AG04449 (cell line): ENCODE results near the gene PHF21B.

Source experiments
- CTCF ChIA-PET: fragments of 350-600 bp; formaldehyde crosslinking; extraction: SDS; loops from one replicate; lab custom pipeline; 2021; ENCODE audit warnings: antibody characterized with exemption; lab: Yijun Ruan, JAX
- POLR2A ChIA-PET: fragments of 400-600, 350-600 bp; formaldehyde crosslinking; extraction: SDS; loops from one replicate; lab custom pipeline; 2020; ENCODE audit warnings: antibody characterized with exemption, inconsistent platforms; lab: Yijun Ruan, JAX
- DNase-seq: peaks from one replicate; pipeline ENCODE4 v3.0.0-alpha.2; 2010; ENCODE audit warnings: low read depth, low spot score
- H3K4me3 ChIP-seq: 2 replicates; pipeline ENCODE4 v1.5.1; 2011; ENCODE audit warnings: low read depth, mild to moderate bottlenecking, control low read depth, low read length
- TF ChIP-seq, protein P1 (sequence below): IDR thresholded peaks from one replicate; pipeline ENCODE4 v1.5.1; 2011; ENCODE audit warnings: mild to moderate bottlenecking, moderate library complexity, low read length, control low read depth, inconsistent platforms; ENCODE audit not compliant: insufficient read depth; ENCODE audit errors: missing control alignments

The PHF21B gene

DNA sequence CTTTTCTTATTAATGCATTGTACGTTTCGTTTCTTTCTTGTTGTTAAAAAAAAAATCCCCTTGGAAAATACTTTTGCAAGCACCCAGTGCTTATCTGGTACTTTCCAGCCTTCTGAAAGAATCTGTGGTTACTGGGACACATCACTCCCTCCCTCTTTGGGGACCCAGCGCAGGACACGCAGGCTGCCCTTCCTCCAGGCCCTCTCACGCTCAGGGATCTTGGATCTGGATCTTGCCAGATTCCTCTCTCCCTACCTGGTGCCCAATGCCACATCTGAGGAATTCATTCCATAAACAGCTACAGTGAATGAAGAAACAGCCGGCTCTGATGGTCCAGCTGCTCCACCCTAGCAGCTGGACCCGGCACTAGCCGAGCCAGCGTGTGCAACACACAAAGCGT is 55.7 kb downstream of the PHF21B start:
- no peak for DNase-seq
- ChIA-PET CTCF (interaction anchor here (1.1 kb wide), 1 partner anchor 25 kb away, joined by 3 read pairs; no protein-coding TSS in a partner anchor), POLR2A (no interaction called here)
- TF ChIP-seq, protein P1, sequence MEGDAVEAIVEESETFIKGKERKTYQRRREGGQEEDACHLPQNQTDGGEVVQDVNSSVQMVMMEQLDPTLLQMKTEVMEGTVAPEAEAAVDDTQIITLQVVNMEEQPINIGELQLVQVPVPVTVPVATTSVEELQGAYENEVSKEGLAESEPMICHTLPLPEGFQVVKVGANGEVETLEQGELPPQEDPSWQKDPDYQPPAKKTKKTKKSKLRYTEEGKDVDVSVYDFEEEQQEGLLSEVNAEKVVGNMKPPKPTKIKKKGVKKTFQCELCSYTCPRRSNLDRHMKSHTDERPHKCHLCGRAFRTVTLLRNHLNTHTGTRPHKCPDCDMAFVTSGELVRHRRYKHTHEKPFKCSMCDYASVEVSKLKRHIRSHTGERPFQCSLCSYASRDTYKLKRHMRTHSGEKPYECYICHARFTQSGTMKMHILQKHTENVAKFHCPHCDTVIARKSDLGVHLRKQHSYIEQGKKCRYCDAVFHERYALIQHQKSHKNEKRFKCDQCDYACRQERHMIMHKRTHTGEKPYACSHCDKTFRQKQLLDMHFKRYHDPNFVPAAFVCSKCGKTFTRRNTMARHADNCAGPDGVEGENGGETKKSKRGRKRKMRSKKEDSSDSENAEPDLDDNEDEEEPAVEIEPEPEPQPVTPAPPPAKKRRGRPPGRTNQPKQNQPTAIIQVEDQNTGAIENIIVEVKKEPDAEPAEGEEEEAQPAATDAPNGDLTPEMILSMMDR, result no peak
- H3K4me3 ChIP-seq, result no peak overlapping the region

DNA sequence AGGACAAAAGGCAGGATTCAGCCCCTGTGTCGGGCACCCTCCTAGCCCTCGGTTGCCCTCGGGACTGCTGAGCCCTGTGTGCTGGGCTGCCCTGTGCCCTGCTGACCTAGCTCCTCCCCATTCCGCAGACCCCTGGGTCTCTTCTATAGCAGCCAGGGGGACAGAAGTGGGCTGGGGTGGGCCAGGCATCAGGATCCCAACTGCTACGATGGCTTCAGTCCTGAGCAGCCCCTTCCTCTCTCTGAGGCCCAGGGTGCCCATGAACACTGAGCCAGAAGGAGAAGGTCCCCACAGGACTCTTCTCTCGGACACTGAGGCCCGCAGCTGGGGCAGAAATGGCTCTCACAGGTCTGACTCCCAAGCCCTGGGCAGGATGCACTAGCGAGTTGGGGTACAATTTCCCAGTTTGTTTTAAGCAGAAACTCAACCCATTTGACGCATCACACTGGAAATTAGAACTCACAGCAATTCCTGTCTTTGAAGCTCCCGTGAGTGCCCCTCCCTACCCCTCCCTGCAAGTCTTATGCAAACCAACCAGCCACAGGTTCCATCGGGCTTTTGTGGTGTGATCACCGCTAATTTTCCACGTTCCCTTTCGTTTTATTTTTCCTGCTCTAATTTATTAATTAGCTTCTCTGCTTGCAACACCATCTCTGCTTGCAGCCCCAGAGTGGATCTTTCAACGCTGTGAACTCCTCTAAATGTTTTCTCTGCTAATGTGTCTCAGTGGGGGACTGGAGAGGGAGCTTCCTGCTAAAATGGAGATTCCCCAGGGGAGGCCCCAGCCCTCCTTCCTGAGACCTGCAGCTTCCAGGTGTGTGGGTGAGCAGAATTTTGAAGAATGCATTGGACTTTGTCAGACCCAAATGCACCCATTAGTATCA is 56.7 kb downstream of the PHF21B start:
- ChIA-PET CTCF (no interaction called here), POLR2A (no interaction called here)
- no peak overlapping the region for H3K4me3 ChIP-seq
- DNase-seq, result no peak
- TF ChIP-seq, protein P1, result no peak

DNA sequence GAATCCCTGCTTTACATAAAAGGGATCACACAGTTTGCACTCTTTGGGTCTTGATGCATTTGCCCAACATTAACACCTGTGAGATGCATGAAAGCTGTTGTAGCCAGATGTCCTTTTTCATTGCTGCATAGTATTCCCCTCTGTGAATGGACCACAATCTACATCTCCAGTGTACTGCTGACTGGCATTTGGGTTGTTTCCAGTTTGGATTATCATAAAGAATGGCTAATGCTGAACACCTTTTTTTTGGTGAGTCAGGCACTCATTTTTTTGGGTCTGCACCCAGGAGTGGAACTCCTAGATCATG is 58.3 kb downstream of the PHF21B start:
- no peak for DNase-seq
- TF ChIP-seq, protein P1, result no peak
- H3K4me3 ChIP-seq, result no peak overlapping the region
- CTCF ChIA-PET, result no interaction called here
- POLR2A ChIA-PET, result no interaction called here

DNA sequence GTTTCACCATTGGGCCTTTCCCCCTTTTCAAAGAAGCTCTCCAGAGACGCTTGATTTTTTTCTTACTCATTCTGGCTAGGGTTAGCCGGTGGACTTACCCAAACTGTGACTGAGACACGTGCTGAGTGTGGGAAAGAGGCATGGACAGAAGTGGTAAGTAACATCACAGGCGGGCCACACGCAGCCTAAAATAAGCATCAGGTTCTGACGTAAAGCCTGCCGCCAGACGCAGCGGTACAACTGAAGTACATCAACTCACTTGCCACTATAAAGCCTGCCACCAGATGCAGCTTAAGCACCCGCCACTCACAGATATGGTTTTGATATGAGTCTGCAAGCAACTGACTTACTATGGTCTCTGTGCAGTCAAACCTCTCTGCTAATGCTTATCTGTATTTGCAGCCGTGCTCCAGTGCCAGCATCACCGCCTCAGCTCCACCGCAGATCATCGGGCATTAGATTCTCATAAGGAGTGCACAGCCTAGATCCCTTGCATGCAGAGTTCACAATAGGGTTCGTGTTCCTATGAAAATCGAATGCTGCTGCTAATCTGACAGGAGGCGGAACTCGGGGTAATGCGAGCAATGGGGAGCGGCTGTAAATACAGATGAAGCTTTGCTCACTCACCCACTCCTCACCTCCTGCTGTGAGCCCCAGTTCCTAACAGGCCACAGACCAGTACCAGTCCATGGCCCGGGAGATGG is 58.8 kb downstream of the PHF21B start:
- TF ChIP-seq, protein P1, result no peak
- POLR2A ChIA-PET, result no interaction called here
- no peak for DNase-seq
- CTCF ChIA-PET, result no interaction called here
- no peak overlapping the region for H3K4me3 ChIP-seq

DNA sequence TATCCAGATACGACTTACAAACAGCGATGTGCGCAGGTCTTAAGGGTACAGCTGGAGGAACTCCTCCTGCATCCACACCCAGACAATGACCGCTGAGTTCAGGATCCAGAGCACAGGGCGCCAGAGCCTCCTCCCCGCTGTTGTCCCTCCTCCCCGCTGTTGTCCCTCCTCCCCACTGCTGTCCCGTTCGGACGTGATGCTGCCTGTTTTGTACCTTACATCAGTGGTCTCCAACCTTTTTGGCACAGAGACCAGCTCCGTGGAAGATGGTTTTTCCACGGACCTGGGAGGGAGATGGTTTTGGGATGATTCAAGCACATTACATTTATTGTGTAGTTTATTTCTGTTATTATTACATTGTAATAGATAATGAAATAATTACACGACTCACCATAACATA is 62.0 kb downstream of the PHF21B start:
- ChIA-PET POLR2A (no interaction called here), CTCF (no interaction called here)
- no peak for DNase-seq
- H3K4me3 ChIP-seq, result no peak overlapping the region
- TF ChIP-seq, protein P1, result no peak

DNA sequence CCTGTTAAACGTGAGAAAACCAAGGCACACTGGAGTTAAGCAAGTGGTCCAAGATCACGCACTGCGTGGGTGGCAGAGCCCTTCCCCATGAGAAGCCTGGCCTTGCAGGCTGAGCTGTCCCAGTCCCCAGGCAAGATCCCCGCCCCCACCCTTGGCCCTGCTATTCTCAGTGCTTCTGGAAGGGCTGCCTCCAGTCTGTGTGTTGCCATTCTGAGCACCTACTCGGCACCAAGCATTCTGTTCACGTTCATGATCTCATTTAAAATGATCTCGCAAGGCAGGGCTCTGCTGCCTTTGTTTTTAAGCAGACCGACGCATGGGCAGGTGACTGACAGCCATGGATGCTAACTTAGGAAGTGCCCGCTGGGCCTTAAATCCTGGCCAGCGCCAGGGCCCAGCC is 62.8 kb downstream of the PHF21B start:
- TF ChIP-seq, protein P1, result no peak
- H3K4me3 ChIP-seq, result no peak overlapping the region
- no peak for DNase-seq
- ChIA-PET CTCF (no interaction called here), POLR2A (no interaction called here)
